ENCODE results near the gene NR5A1.

GRCh38 chr9:124468061-124468740 lies 39.0 kb downstream of the NR5A1 start:
- no peak for TF ChIP-seq CTCF (IDR thresholded peaks at IDR 0.05)
- no peak for TF ChIP-seq POLR2A (IDR thresholded peaks at IDR 0.05)
